Activated CD4-positive, CD25-positive, alpha-beta regulatory T cell (primary cell): ENCODE results near the gene UBE3C.
"Not testable (repeated sequence)": the region's sequence is repeated elsewhere in the genome, so short reads cannot be mapped to it uniquely, and the experiment has no call there.

Experiments
- DNase-seq, 4 experiments: peaks; one replicate each; lab custom pipeline; 2025; lab: John Stamatoyannopoulos, UW

Gene UBE3C

DNA sequence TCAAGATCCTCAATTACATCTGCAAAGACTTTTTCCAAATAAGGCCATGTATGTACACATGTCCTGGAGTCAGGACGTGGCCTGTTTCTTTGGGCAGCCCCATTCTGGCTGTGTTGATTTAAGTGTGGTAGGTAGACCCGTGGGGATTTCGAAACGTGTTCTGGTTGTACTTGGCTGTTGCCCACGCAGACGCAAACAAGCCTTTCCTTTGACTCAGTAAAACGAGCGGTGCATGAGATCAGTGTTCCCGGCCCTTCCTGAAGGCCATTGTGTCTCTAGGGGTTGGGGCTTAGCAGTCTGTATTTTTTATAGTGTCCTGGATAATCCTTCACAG is 133.2 kb downstream of the UBE3C start:
- no peak for DNase-seq

DNA sequence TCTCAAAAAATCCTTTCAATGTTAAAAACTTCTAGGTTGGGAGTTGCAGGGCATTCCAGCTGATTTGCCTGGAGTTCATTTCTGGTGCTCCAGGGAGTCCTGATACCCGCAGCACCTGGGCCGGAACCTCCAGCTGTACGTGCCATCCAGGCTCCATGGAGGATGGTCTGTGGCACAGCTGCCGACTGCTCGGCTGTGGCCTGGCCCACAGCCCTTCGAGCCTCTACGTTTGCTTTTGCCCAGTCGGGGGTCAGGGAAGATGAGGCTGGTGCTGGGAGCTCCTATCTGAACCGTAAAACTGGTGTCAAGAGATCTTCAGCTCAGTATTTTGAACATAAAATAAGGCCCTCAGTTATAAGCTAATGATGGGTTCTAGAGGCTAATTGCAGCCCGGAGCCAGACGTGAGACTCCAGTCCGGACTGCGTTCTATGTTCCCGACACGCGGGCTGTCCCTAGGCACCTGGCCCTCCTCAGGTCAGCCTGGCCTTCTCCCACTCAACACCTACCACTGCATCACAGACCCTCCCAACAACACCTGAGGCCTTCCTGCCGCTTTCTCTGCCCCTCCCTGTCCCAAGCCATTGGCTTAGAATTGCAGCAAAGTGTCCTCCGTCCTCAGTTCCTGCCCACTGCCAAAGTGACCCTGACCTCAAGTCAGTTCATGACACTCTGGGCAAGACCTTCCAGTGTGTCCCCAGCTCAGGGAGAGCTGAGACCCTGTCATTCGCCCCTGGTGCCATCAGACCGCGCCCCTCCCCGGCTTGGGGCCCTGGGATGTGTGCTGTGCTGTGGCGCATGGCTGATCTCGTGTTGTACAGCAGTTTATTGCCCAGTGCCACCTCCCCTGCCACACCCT is 133.9 kb downstream of the UBE3C start:
- DNase-seq, result no peak

DNA sequence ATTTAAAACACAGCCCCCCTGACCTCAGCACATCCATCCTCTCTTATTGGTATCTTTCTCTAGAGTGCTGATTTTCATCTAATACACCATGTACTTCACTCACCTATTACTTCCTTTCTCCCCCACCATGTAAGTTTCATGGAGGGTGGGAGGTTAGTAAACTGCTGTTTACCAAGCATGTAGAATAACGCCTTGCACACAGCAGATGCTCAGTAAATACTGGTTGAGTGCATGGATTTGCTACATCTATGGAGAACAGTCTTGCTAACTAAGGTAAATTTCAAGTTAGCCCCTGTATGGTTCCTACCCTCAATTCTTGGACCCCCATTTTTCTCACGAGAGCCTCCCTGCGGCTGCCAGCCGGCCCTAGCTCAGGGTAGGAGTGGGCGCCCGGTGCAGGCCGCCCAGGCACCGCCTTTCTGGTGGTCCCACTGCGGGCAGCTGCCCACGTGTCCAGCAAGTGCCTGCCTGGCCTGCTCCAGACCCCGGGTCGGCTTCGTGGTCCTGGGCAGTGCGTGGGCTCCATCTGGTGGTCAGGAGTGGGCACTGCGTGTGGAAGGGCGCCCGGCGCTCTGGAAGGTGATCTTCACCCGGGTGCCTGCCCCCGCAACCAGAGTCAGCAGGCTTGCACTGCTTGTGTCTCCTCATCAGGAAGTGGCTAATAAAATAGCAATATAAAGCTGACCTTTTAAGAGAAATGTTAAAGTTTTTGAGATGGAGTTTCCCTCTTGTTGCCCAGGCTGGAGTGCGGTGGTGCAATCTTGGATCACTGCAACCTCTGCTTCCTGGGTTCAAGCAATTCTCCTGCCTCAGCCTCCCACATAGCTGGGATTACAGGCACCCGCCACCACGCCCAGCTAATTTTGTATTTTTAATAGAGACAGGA is 134.7 kb downstream of the UBE3C start:
- peak; percentile 15 to 57 (median 26) for DNase-seq

DNA sequence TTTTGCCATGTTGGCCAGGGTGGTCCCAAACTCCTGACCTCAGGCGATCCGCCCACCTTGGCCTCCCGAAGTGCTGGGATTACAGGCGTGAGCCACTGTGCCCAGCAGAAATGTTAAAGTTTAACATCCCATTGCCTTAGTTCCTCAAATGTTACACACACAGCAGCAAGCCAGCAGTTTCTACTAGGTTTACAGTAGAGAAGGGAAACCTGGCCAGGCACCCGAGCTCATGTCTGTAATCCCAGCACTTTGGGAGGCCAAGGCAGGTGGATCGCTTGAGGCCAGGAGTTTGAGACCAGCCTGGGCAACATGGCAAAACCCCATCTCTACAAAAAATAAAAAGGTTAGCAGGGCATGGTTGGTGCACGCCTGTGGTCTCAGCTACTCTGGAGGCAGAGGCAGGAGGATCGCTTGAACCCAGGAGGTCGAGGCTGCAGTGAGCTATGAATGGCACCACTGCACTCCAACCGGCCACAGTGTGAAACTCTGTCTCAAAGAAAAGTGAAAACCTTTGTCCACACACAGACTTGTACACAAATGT is 135.4 kb downstream of the UBE3C start:
- not testable (repeated sequence) for DNase-seq

DNA sequence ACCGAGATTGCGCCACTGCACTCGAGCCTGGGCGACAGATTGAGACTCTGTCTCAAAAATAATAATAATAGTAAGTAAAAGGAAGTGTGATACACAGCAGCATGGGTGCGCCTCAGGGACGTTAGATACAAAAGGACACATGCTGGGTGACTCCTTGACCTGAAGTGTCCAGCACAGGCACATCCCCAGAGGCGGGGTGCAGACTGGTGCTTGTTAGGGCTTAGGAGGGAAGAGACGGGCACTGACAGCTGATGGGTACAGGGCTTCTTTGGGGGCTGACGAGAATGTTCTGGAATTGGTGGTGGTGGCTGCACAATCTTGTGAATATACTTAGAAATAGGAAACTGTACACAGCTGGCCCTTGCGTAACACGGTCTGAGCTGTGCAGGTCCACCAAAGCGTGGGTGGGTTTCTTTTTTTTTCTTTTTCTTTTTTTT is 136.3 kb downstream of the UBE3C start:
- DNase-seq, result no peak

DNA sequence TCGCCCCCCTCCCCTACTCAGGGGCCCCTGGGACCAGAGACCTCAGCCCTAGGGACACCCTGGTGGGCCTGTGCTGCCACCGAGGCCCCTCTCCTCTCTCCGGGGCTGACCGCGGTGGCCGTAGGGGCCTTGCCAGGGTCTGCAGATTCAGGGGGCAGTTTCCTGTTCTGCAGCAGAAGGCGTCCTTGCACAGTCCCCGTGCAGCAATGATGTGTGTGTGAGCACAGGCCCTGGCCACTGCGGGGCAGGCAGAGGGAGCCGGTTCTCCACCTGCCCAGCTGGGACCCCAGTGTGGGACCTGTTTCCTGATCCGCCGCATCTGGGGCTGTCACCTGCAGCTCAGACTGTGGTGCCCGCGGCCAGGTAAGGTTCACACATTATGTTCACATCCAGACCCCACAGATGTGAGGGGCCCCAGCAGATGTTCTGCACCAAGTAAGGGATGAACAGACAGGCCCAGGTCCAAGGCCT is 137.4 kb downstream of the UBE3C start:
- DNase-seq, result no peak

DNA sequence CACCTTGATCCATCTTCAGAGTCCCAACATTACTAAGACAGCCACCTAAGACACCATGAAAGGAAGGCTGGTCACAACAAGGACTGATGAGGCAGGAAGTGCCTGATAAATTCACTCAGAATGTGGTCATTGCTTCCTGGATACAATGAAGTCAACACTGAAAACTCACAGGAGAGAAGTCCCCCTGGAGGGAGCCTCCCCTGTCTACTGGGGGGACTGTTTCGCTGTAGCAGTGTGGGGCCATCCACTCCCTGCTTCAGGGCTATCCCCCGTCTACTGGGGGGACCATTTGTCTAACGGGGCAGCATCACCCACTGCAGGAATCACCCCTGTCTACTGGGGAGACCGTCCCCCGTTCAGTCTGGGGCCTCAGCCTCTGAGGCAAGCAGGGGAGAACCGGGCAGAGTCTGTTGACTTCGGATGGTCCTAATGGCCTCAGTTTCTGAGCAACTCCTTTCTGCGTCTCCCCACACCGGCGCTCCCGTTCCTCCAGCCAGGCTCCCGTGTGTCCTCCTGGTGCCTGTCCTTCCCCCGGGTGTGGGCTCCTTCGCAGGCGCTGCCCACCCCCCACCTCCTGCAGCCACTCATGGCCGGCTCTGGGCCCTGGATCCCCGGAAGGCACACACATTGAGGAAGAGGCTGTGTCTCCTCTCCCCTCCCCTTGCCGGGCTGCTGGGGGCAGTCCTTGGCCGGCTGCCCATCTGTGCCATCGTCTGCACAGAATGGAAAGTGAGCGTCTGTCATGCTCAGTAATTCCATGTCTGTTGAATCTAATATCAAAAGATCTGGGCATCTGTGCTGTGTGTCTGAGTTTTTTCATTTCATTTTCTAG is 138.2 kb downstream of the UBE3C start:
- DNase-seq, result no peak

DNA sequence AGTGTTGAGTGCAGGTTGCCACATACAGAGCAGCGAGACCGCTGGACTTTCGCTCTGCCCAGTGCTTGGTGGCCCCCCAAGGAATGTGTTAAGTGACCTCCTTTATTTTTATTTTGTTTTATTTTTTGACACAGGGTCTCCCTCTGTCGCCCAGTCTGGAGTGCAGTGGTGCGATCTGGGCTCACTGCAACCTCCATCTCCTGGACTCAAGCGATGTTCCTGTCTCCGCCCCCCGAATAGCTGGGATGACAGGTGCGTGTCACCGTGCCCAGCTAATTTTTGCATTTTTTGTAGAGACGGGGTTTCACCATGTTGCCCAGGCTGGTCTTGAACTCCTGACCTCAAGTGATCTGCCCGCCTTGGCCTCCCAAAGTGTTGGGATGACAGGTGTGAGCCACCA is 138.8 kb downstream of the UBE3C start:
- DNase-seq, result not testable (repeated sequence)

DNA sequence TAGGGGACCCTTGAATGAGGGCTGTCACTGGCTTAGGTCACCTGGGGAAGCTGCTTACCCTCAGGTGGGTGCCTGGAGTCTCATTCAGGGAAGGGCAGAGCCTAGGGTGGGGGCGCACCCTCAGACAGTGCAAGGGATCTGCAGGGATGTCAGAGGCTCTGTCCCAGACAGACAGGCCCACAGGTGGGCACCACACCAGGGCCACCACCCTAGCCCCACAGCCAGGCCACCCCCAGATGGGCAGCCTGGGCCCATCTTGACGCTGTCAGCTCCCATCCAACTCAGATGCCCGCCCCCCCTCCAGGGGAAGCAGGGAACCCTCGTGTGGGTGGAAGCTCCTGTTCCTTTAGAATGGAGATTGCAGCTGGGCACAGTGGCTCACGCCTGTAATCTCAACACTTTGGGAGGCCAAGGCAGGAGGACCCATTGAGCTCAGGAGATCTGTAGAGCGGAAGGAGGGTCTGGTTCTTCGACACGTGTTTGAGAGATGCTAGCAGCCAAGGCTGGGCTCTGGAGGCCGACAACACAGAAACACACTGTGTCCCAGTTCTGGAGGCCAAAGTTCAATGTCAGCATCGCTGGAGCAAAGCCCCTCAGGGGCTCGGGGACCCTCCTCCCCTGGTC is 139.6 kb downstream of the UBE3C start:
- no peak for DNase-seq

DNA sequence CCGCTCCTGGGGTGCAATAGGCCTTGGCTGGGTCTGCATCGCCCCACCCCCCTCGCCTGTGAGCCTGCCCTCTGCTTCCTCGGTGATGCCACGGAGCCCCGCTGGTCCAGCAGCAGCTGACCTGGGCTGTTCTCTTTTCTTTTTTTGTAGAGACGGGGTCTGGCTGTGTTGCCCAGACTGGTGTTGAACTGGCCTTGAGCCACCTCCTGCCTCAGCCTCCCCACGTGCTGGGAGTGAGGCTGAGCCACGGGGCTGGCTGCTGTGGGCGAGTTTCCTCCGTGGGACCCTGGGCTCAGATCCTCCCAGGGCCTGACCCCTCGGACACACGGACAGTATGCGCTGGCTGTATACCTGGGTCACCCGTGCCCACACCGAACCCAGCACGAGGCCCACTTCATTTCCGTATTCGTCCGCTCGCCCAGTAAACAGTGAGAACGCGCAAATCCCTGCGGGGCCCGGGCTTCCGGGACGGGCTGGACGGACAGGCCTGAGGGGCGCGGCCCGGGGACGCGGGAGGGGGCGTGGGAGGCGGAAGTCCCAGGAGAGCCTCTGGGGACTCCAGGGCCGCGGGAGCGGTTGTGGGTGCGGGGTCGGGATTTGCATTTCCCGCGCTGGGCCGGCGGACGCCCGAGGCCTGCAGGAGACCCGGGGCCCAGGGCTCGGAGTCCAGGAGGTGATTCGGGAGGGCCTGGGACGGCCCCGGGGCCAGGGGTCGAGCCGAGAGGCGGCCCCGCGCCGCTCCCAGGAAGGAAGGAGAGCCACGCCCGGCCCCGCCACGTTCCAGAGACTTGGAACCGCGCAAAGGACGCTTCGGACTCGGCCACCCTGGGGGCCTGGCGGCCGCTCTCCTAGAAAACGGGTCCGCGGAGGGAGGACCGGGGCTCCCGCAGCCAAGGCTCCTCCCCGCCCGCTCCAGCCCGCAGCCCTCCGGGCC is 140.3 kb downstream of the UBE3C start:
- DNase-seq, result no peak

DNA sequence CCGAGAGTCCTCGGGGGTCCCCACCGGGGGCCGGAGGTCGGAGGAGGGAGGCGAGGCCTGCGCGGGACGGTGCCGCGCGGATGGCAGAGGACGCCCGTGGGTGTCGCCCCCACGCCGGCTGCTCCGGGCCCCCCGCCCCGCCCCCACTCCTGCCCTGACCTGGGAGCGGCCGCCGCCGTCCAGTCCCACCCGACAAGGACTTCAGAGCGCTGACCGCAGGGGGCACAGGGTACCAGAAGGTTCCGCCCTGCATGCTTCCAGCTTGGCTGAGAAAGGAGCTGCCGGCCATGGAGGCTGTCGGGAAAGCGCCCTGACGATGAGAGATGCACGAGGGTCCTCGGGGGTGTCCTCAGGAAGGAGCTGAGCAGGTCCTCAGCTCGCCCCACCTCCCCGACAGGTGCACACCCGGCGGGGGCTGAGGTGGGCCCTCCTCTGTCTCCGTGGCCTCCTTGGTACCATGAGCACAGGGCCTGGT is 141.1 kb downstream of the UBE3C start:
- DNase-seq, result no peak

DNA sequence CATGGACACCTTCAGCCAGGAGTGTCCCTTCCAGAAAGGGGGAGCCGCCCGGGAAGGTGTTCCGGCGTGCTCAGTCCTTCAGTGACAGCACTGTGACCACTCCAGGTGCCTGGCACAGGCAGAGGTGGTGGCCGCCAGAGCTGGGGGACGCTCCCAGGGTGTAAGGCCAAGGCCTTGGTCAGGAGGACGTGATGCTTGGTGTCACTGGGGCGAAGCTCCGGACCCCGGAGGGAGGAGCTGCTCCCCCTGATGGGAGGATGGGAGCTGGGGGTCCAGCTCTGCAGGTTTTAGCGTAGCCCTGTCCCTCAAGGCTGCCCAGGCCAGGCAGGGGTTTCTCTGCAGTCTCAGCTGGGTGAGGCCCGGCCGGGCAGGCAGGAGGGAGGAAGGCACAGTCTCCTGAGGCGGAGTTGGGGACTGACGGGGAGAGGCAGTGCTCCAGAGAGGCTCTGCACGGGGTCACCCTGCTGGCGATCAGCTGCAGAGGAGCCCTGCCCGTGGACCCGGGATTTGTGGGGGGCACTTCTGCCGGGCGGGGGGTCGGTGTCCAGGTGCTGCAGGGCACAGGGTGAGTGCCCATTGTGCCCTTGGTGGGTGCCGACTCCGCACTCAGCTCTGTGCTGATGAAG is 141.6 kb downstream of the UBE3C start:
- no peak for DNase-seq

DNA sequence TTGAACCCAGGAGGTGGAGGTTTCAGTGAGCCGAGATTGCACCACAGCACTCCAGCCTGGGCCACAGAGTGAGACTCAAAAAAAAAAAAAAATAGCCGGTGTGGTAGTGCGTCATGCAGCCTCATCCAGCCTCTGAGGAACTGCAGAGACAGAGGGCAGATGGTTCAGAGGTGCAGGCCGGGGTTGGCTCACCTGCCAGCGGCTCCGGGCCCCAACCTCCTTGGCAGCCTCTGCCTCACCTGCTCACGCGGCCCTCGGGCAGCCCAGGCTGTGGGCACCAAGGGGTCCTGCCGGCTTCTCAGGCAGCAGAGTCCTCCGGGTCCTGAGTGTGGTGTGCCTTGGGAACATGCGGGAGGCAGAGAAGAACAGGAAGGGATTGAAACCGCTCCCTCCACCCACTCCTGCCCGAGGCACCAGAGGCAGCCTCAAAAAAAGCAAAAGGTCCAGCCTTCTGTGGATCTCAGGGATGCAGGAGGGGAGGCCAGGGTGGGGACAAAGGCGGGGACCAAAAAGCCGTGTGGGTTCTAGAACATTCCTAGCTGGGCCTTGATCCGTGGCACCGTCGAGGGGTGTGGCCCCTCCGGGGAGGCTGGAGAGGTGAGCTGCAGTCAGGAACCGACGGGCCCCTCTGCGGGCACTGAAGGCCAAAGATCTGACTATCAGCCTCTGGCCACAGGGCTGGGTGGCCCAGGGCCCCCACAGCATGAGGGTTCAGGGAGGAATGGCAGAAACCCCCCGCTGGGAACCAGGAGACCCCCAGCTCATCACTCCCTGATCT is 142.7 kb downstream of the UBE3C start:
- no peak for DNase-seq

DNA sequence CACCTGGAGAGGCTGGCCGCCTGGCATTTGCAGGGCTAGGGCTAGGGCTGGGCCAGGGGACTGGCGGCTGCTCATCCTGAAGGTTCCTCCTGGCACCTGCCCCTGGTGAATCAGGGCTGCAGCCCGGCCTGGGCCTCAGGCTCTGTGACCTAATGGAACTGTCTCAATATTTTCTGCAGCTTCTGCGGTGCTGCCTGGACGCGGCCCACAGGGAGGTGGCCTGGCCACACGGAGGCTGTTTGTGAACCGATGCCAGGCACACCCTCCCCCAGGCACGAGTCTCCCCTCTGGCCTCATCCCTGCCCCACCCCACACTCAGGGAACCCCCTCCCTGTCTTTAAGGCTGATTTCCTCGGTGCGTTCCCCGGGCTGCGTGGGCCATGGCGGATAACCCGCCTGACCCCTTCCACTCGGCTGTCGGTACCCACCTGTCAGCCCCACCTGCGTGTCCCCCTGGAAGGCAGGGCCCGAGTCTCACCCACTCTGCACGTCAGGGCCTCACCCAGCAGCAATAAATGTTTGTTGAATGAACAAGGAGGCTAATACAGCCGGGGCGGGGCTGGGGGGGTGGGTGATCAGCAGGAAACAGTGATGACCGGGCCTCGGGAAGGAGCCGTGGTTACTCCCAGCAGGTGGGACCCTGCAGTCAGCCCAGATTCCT is 143.5 kb downstream of the UBE3C start:
- DNase-seq, result no peak

DNA sequence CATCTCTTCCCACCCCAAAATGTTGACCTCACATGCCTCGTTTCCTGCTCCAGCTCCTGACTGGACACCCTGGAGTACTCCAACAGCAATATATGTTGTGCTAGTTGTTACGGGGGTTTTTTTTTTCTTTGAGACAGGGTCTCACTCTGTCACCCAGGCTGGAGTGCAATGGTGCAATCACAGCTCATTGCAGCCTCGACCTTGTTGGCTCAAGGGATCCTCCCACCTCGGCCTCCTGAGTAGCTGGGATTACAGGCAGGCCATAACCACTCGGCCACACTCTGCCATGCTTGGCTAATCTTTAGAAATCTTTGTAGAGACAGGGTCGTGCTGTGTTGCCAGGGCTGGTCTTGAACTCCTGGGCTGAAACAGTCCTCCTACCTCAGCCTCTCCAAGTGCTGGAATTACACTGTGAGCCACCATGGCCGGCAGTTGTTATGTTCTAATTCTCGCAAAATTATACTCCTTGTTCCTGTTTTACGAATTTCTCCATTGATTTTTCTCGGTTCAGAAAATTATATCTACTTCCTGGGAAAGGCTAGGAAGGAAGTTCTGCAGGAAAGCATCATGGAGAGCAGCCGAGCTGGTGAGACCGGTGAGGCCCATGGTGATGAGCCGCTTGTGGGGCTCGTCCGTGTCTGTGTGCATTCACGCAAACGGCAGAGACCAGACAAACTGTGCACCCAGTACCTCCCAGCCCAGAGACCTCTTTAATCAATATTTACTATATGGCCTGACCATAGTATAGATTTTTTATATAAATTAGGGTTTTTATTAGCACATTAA is 145.7 kb downstream of the UBE3C start:
- DNase-seq, result no peak

DNA sequence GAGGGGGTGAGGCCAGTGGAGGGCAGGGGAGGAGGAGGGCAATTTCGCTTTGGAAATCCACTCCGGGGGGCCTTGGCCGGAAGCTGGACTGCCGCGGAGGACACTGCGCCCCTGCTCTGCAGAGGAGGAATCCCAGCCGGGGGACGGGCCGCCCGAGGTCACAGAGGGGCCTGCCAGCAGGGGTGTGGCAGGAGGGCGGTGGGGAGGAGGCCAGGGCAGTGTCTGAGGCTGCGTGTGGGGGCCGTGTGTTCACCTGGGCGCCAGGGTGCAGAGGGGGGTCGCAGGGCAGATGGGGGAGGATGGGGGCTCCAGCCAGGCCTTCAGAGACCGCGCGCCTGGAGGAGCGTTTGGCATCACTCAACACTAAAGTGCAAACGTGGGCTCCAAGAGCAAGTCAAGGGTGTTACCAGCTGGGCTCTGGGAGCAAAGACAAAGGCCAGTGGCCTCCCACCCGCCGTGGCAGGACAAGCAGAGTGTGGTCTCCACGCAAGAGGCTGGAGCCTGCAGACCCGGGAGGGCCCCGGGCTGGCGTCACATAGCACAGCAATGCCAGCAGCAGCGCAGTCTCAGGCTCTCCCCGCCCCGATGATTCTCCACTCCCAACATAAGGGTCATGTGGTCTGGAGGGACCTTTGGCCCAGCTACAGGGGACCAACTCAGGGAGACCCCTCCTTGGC is 152.8 kb downstream of the UBE3C start:
- no peak for DNase-seq

DNA sequence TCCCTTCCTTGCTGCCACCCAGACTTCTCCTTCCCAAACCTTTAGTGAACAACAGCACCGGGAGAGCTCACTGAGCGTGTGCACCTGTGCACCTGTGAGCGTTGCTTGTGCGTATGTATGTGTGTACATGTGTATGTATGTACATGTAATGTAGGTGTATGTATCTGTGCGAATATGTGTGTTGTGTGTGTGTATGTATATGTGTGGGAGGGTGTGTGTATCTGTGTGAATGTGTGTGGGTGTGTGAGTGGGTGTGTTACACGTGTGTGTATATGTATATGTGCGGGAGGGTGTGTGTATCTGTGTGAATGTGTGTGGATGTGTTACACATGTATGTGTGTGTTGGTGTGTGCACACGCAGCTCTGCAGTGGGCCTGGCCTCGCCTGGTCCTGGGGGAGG is 153.5 kb downstream of the UBE3C start:
- DNase-seq, result no peak
